PC-9 (cell line): ENCODE measurements around the gene KISS1R. TPM values are rescaled to one million over a fixed set of nuclear protein-coding genes. Genes with fewer than 3 reads are reported as not detected.

ENCODE experiments used
- BruUV-seq: library from RNA; stranded (reverse); fragments of 400-500 nt; replicated peaks from 2 replicates; lab custom pipeline; 2021; lab: Mats Ljungman, UMichigan
- CTCF ChIA-PET: fragments of 300-600 bp; sonication (Branson Sonifier 250); formaldehyde crosslinking; loops from one replicate; lab custom pipeline; 2022; ENCODE audit warnings: antibody characterized with exemption; lab: Charles Lee
- POLR2A ChIA-PET: fragments of 300-600 bp; sonication (Branson Sonifier 250); formaldehyde crosslinking; loops from one replicate; lab custom pipeline; 2022; ENCODE audit warnings: antibody characterized with exemption; ENCODE audit not compliant: unreplicated experiment; lab: Charles Lee
- DNase-seq, 2 experiments: peaks; one replicate each; pipeline versions ENCODE4 v3.0.0 to v3.0.0-alpha.2; 2015 to 2022; ENCODE audit warnings: mixed read lengths in 1 of 2
- H2AFZ ChIP-seq: fragments of 200-600 bp; sonication (generic); 2 replicates; pipeline ENCODE4 v1.8.1; 2017; ENCODE audit warnings: antibody characterized with exemption
- H3F3A ChIP-seq: fragments of 200-600 bp; sonication (generic); 2 replicates; pipeline ENCODE4 v1.8.1; 2017; ENCODE audit warnings: antibody characterized with exemption, mild to moderate bottlenecking, low read depth; ENCODE audit not compliant: insufficient read depth
- H3K27ac ChIP-seq: fragments of 200-600 bp; sonication (generic); 2 replicates; pipeline ENCODE4 v1.6.1; 2016; ENCODE audit warnings: mixed run types
- H3K27me3 ChIP-seq: fragments of 200-600 bp; sonication (generic); 2 replicates; pipeline ENCODE4 v1.6.1; 2016; ENCODE audit warnings: low read depth, mixed run types; ENCODE audit not compliant: insufficient read depth
- H3K36me3 ChIP-seq: fragments of 200-600 bp; sonication (generic); 2 replicates; pipeline ENCODE4 v1.6.1; 2016; ENCODE audit warnings: low read depth, mixed run types
- H3K4me1 ChIP-seq: fragments of 200-600 bp; sonication (generic); replicated peaks from 2 replicates; pipeline ENCODE4 v1.6.1; 2016; ENCODE audit warnings: mixed run types; ENCODE audit not compliant: insufficient read depth
- H3K4me2 ChIP-seq: fragments of 200-600 bp; sonication (generic); 2 replicates; pipeline ENCODE4 v1.6.1; 2017; ENCODE audit warnings: mixed run types
- H3K4me3 ChIP-seq: fragments of 200-600 bp; sonication (generic); 2 replicates; pipeline ENCODE4 v1.6.1; 2016; ENCODE audit warnings: mixed run types
- H3K79me2 ChIP-seq: fragments of 200-600 bp; sonication (generic); 2 replicates; pipeline ENCODE4 v1.6.1; 2017; ENCODE audit warnings: low read depth, mixed run types
- H3K9me2 ChIP-seq: fragments of 200-600 bp; sonication (generic); 2 replicates; pipeline ENCODE4 v1.8.1; 2017; ENCODE audit warnings: mild to moderate bottlenecking; ENCODE audit not compliant: insufficient read depth
- H3K9me3 ChIP-seq: fragments of 200-600 bp; sonication (generic); 2 replicates; pipeline ENCODE4 v1.8.1; 2016; ENCODE audit warnings: low read depth; ENCODE audit not compliant: insufficient read depth
- H4K20me1 ChIP-seq: fragments of 200-600 bp; sonication (generic); 2 replicates; pipeline ENCODE4 v1.8.1; 2017; ENCODE audit not compliant: insufficient read depth
- EZH2 ChIP-seq: fragments of 200-600 bp; sonication (generic); IDR thresholded peaks from 2 replicates; pipeline ENCODE4 v1.8.0; 2017; ENCODE audit warnings: antibody characterized with exemption, low read depth
- intact Hi-C: fragments of 100-400 bp; cut with micrococcal nuclease; formaldehyde crosslinking; loops from one replicate; pipeline ENCODE4 v1.10.0; 2022; ENCODE audit not compliant: unreplicated experiment
- total RNA-seq: library from RNA; stranded (reverse); gene quantifications from 2 replicates; pipeline ENCODE4 v1.2.3, GENCODE V29; 2021
- TF ChIP-seq, protein P1 (sequence below): fragments of 200-600 bp; sonication (generic); conservative IDR thresholded peaks from 2 replicates; pipeline ENCODE4 v1.6.1; 2017; ENCODE audit warnings: mixed run types, antibody characterized with exemption, mild to moderate bottlenecking, moderate library complexity

Gene KISS1R
- total RNA-seq, 1 experiment from 2014 or later, result not detected

DNA sequence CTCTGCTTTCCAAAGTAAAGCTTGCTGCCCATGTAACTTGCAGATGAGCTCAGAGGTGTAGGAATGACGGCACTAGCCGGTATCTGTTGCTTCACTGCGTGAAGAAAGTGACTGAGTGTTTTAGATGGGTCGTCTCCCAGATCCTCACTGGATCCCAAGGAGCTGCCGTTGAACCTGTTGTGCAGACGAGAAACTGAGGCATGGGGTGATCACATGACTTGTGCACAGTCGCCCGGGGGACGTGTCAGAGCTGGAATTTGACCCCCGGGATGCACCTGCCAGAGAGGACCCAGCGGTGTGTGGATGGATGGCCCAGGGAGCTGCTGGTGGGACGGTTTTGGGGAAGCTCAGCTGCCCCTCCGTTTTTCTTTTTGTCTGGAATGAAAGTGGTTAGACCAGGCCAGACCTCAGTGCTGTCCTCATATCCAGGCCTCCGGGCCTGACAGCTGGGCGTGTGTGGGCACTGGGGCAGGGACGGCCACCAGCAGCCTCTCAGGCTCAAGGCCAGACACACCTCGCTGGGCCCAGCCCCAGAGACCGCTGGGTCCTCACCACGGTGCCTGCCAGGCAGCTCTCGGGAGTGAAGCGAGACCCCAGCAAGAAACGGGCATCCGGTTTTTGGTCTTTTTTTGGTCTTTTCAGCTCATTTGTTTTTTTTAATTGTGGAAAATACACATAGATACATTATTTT is 21.2 kb downstream of the KISS1R start:
- H2AFZ ChIP-seq, result no peak overlapping the region
- H3K79me2 ChIP-seq, result no peaks in the 10 kb centered on the region
- no peaks in the 10 kb centered on the region for H3K27me3 ChIP-seq
- no peak for DNase-seq
- TF ChIP-seq EZH2, result no peak
- TF ChIP-seq, protein P1, sequence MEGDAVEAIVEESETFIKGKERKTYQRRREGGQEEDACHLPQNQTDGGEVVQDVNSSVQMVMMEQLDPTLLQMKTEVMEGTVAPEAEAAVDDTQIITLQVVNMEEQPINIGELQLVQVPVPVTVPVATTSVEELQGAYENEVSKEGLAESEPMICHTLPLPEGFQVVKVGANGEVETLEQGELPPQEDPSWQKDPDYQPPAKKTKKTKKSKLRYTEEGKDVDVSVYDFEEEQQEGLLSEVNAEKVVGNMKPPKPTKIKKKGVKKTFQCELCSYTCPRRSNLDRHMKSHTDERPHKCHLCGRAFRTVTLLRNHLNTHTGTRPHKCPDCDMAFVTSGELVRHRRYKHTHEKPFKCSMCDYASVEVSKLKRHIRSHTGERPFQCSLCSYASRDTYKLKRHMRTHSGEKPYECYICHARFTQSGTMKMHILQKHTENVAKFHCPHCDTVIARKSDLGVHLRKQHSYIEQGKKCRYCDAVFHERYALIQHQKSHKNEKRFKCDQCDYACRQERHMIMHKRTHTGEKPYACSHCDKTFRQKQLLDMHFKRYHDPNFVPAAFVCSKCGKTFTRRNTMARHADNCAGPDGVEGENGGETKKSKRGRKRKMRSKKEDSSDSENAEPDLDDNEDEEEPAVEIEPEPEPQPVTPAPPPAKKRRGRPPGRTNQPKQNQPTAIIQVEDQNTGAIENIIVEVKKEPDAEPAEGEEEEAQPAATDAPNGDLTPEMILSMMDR, result no peak
- no peaks in the 10 kb centered on the region for H3K36me3 ChIP-seq
- H3K4me3 ChIP-seq, result no peak overlapping the region
- POLR2A ChIA-PET, result no interaction called here
- H3K4me2 ChIP-seq, result no peak overlapping the region
- H3F3A ChIP-seq, result peaks cover 31% of the 10 kb centered on the region
- no TSS peak for BruUV-seq
- no peaks in the 10 kb centered on the region for H3K9me3 ChIP-seq
- intact Hi-C loops, result no loop called here
- H4K20me1 ChIP-seq, result peaks cover 30% of the 10 kb centered on the region
- no peaks in the 10 kb centered on the region for H3K9me2 ChIP-seq
- H3K27ac ChIP-seq, result no peak overlapping the region
- CTCF ChIA-PET, result interaction anchor here (0.6 kb wide), 1 partner anchor 30 kb away, joined by 3 read pairs; no protein-coding TSS in a partner anchor
- H3K4me1 ChIP-seq, result peaks cover 19% of the 10 kb centered on the region

DNA sequence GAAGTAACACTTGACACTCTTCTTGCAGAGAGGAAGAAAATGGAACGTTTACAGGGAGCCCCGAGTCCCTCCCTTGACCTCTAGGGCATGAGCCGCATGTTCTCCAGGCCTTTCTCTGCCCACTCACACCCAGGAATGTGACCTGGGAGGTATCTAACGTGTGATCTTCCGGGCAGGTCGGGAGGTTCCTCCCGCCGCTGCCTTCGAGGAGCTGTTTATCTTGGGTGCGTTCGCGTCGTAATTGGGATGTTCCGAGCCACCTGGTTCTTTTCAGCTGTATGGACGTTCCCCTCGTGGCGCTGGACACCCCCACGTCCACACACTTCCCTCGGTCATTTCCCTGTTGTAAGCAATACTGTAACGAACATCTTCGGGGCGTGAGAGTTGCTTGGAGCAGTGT is 22.3 kb downstream of the KISS1R start:
- POLR2A ChIA-PET, result no interaction called here
- no peak for TF ChIP-seq EZH2
- TF ChIP-seq, protein P1, result no peak
- no peak overlapping the region for H3K4me2 ChIP-seq
- H4K20me1 ChIP-seq, result peaks cover 30% of the 10 kb centered on the region
- peaks cover 20% of the 10 kb centered on the region for H3K4me1 ChIP-seq
- H2AFZ ChIP-seq, result no peak overlapping the region
- no peaks in the 10 kb centered on the region for H3K9me2 ChIP-seq
- no peak for DNase-seq
- no peaks in the 10 kb centered on the region for H3K27me3 ChIP-seq
- H3K4me3 ChIP-seq, result no peak overlapping the region
- intact Hi-C loops, result no loop called here
- no peak overlapping the region for H3K27ac ChIP-seq
- H3K79me2 ChIP-seq, result no peaks in the 10 kb centered on the region
- H3K36me3 ChIP-seq, result no peaks in the 10 kb centered on the region
- BruUV-seq, result no TSS peak
- CTCF ChIA-PET, result no interaction called here
- H3F3A ChIP-seq, result peaks cover 32% of the 10 kb centered on the region
- no peaks in the 10 kb centered on the region for H3K9me3 ChIP-seq

DNA sequence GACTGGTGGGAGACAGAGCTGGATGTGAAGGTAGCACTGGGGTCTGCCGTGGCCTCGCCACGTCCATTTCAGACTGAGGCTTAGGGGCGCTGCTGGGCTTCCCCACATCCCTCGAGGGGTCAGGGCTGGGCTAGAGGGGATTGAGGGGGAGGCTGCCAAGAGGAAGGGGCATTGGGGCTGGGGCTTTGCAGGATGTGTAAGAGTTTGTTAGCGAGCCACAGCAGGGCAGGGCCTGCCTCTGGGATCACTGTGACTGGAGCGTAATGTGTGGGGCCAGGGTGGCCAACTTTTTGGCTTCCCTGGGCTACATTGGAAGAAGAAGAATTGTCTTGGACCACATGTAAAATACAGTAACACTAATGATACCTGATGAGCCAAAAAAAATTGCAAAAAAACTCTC is 22.8 kb downstream of the KISS1R start:
- Histone ChIP-seq H4K20me1 (peaks cover 33% of the 10 kb centered on the region), H3K79me2 (no peaks in the 10 kb centered on the region), H3K4me2 (peak overlapping the region; percentile 77), H3K9me2 (no peaks in the 10 kb centered on the region), H3K27ac (no peak overlapping the region), H3K4me1 (peaks cover 25% of the 10 kb centered on the region), H3K36me3 (no peaks in the 10 kb centered on the region), H3F3A (peaks cover 32% of the 10 kb centered on the region), H2AFZ (no peak overlapping the region), H3K27me3 (no peaks in the 10 kb centered on the region), H3K4me3 (peak overlapping the region; percentile 23; the same call in 1 of the 2 replicates), H3K9me3 (no peaks in the 10 kb centered on the region)
- DNase-seq, result no peak
- ChIA-PET POLR2A (no interaction called here), CTCF (no interaction called here)
- BruUV-seq, result no TSS peak
- TF ChIP-seq EZH2, result no peak
- TF ChIP-seq, protein P1, result no peak
- intact Hi-C loops, result no loop called here
